ENCODE measurements around the gene VAPA. TPM values are rescaled to one million over a fixed set of nuclear protein-coding genes. Genes with fewer than 3 reads are reported as not detected.

Gene VAPA
- total RNA-seq, 1 donor from 2014 or later: 208 TPM

DNA sequence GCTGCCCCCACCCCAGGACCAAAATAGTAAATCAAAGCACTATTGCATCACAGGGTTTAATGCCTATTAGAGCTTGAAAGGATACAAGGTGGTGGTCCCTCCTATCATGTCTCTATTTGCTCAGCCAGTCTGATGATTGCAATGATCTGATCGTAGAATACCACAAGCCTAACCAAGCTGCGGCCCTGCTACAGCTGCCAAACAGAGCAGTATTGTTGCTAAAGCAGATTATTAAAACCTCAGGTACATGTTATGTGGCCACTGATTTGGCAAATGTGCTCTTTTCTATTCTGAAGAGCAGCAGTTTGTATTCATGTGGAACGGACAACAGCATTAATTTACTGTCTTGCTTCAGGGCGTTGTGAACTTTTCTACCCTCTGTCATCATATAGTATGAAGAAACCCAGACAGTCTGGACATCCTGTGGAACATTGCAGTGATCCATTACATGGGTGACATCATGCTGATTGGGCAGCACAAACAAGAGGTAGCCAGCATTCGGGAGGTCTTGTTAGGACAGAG, 8.4 kb upstream of the VAPA start:
- H3K4me1 ChIP-seq: no peaks in the 10 kb centered on the region
- TF ChIP-seq, protein P1, sequence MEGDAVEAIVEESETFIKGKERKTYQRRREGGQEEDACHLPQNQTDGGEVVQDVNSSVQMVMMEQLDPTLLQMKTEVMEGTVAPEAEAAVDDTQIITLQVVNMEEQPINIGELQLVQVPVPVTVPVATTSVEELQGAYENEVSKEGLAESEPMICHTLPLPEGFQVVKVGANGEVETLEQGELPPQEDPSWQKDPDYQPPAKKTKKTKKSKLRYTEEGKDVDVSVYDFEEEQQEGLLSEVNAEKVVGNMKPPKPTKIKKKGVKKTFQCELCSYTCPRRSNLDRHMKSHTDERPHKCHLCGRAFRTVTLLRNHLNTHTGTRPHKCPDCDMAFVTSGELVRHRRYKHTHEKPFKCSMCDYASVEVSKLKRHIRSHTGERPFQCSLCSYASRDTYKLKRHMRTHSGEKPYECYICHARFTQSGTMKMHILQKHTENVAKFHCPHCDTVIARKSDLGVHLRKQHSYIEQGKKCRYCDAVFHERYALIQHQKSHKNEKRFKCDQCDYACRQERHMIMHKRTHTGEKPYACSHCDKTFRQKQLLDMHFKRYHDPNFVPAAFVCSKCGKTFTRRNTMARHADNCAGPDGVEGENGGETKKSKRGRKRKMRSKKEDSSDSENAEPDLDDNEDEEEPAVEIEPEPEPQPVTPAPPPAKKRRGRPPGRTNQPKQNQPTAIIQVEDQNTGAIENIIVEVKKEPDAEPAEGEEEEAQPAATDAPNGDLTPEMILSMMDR (IDR thresholded peaks at IDR 0.05; ENCODE audit: borderline replicate concordance): no peak
- H3K36me3 ChIP-seq: no peaks in the 10 kb centered on the region
- no peaks in the 10 kb centered on the region for H3K27me3 ChIP-seq (ENCODE audit: low read depth)
- no peak overlapping the region for H3K27ac ChIP-seq (replicated peaks)
- no peaks in the 10 kb centered on the region for H3K9me3 ChIP-seq (replicated peaks)
- intact Hi-C loops (cut with micrococcal nuclease): no loop called here
- no peak overlapping the region for H3K4me3 ChIP-seq
- DNase-seq: no peak

DNA sequence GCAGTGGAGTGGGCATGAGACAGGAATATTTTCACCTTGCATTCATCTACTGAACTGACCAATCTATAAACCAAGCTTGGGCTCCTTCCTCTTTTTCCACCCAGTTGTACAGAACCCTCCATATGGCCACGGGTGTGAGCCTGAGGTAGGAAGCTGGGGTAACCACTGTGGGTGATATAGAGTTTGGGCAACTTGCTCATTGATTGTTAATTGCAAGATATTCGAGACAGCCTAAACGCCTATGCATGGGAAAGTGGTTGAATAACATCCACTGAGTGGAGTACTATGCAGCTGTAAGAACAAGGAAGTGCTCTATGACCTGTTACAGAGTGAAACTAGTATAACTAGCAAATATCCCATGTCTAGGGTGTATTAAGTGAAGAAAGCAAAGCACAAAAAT, 7.3 kb upstream of the VAPA start:
- Histone ChIP-seq H3K36me3 (no peaks in the 10 kb centered on the region), H3K4me1 (no peaks in the 10 kb centered on the region), H3K4me3 (no peak overlapping the region), H3K27ac (replicated peaks) (no peak overlapping the region), H3K27me3 (ENCODE audit: low read depth) (no peaks in the 10 kb centered on the region), H3K9me3 (replicated peaks) (no peaks in the 10 kb centered on the region)
- TF ChIP-seq, protein P1 (IDR thresholded peaks at IDR 0.05; ENCODE audit: borderline replicate concordance): no peak
- intact Hi-C loops (cut with micrococcal nuclease): no loop called here
- no peak for DNase-seq

DNA sequence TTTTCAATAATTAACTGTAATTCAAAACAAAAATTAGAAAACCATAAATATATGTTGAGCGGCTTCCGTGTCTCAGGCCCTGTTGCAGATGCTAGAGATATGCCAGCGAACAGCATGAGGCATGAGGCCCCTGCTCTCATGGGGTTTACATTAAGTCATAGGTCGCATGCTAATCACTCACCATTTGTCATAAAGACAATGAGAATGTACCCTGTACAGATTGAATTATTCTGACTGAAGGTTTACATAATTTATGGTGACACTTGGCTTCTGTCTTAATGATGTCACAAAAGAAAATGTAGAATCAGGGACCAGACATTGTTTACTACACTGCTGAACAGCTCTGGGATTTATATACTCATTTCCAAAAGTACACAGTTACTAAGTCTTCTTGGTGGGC, 5.9 kb upstream of the VAPA start:
- intact Hi-C loops (cut with micrococcal nuclease): no loop called here

DNA sequence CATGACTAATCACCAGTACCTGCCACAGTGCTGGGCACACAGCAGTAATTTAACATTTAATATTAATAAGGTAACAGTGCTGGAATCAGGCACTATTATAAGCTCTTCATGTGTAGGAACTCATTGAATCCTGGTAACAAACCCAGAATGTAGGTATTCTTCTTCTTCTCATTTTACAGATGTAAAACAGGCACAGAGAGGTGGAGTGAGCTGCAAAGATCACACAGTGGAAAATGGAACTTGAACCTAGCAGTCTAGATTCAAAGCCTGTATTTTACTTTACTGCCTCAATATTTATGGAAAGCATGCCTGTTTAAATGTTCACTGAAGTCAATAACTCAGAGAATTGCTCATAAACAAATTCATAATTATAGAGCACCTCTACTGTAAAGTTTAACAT, 3.7 kb upstream of the VAPA start:
- intact Hi-C loops (cut with micrococcal nuclease): no loop called here
- Histone ChIP-seq H3K4me3 (no peak overlapping the region), H3K4me1 (peaks cover 15% of the 10 kb centered on the region), H3K27me3 (ENCODE audit: low read depth) (no peaks in the 10 kb centered on the region), H3K36me3 (no peaks in the 10 kb centered on the region), H3K27ac (replicated peaks) (no peak overlapping the region), H3K9me3 (replicated peaks) (no peaks in the 10 kb centered on the region)
- TF ChIP-seq, protein P1 (IDR thresholded peaks at IDR 0.05; ENCODE audit: borderline replicate concordance): no peak
- DNase-seq: no peak

More for the DNA sequence above, 5.9 kb upstream of the VAPA start:
- H3K27me3 ChIP-seq (ENCODE audit: low read depth): no peaks in the 10 kb centered on the region
- peaks cover 2% of the 10 kb centered on the region for H3K4me1 ChIP-seq
- TF ChIP-seq, protein P1 (IDR thresholded peaks at IDR 0.05; ENCODE audit: borderline replicate concordance): no peak
- no peaks in the 10 kb centered on the region for H3K36me3 ChIP-seq
- no peaks in the 10 kb centered on the region for H3K9me3 ChIP-seq (replicated peaks)
- H3K27ac ChIP-seq (replicated peaks): no peak overlapping the region
- no peak for DNase-seq
- no peak overlapping the region for H3K4me3 ChIP-seq

DNA sequence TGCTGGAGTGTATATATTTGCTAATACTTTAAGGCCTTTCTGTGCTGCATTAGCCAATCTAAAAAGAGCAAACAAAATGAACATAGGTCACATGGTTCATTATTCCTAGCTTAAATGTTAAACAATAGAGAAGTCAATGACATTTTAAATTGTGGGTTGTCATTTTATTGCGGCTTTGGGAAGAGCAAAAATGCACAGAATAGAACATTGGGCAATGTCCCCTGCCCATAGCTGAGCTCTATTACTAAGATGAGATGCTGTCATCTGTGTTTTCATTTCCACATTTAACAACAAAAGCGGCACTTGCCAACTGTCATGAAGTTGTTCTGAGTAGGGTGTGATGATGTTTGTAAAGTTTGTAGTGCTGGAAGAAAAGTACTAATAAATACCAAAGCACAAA, 3.2 kb upstream of the VAPA start:
- no peaks in the 10 kb centered on the region for H3K36me3 ChIP-seq
- TF ChIP-seq, protein P1 (IDR thresholded peaks at IDR 0.05; ENCODE audit: borderline replicate concordance): no peak
- no peaks in the 10 kb centered on the region for H3K9me3 ChIP-seq (replicated peaks)
- H3K27me3 ChIP-seq (ENCODE audit: low read depth): no peaks in the 10 kb centered on the region
- peaks cover 21% of the 10 kb centered on the region for H3K4me1 ChIP-seq
- H3K4me3 ChIP-seq: no peak overlapping the region
- intact Hi-C loops (cut with micrococcal nuclease): no loop called here
- no peak for DNase-seq
- no peak overlapping the region for H3K27ac ChIP-seq (replicated peaks)
